Endothelial cell of umbilical vein (primary cell): ENCODE measurements around the gene SMAD3. TPM values are rescaled to one million over a fixed set of nuclear protein-coding genes. Genes with fewer than 3 reads are reported as not detected.

Source experiments
- BruUV-seq: library from RNA; stranded (reverse); fragments of 400-500 nt; replicated peaks from 2 replicates; lab custom pipeline; 2021; lab: Mats Ljungman, UMichigan
- CTCF ChIA-PET: fragments of 300-600, 350-600 bp; sonication (Branson Sonifier 250); formaldehyde crosslinking; loops from one replicate; lab custom pipeline; 2021; ENCODE audit warnings: antibody characterized with exemption, inconsistent platforms; lab: Charles Lee
- POLR2A ChIA-PET: fragments of 300-600, 350-600 bp; sonication (Branson Sonifier 250); formaldehyde crosslinking; loops from one replicate; lab custom pipeline; 2021; ENCODE audit warnings: antibody characterized with exemption, inconsistent platforms; lab: Charles Lee
- DNase-seq: peaks from one replicate; pipeline ENCODE4 v3.0.0-alpha.2; 2011; ENCODE audit warnings: low read depth, low spot score
- FAIRE-seq: peaks from 2 replicates; lab custom pipeline; 2011; peaks lifted over from hg19 to GRCh38; lab: Jason Lieb, UNC
- H2AFZ ChIP-seq: 2 replicates; pipeline ENCODE4 v1.6.0; 2012; ENCODE audit warnings: low read depth, low read length, control low read depth, inconsistent platforms
- H3K27ac ChIP-seq: 2 replicates; pipeline ENCODE4 v1.5.1; 2011; ENCODE audit warnings: low read depth, mild to moderate bottlenecking, control low read depth, low read length, moderate library complexity; ENCODE audit not compliant: insufficient read depth
- H3K27me3 ChIP-seq, 2 experiments: 2 replicates each; pipeline versions ENCODE4 v1.6.0 to v1.6.1; 2011; ENCODE audit warnings: low read length in 2 of 2, mixed read lengths in 1 of 2; ENCODE audit not compliant: control insufficient read depth in 2 of 2, insufficient read depth in 2 of 2
- H3K36me3 ChIP-seq, 2 experiments: 2 replicates in 1 of 2; 3 replicates in 1 of 2; pipeline ENCODE4 v1.5.1; 2011; ENCODE audit warnings: low read length in 2 of 2, mild to moderate bottlenecking in 1 of 2, moderate library complexity in 1 of 2; ENCODE audit not compliant: control insufficient read depth in 2 of 2, insufficient read depth in 2 of 2; ENCODE audit errors: extremely low read depth in 1 of 2
- H3K4me1 ChIP-seq: 3 replicates; pipeline ENCODE4 v1.5.1; 2011; ENCODE audit warnings: mild to moderate bottlenecking, low read length; ENCODE audit not compliant: control insufficient read depth, insufficient read depth; ENCODE audit errors: extremely low read depth
- H3K4me2 ChIP-seq: 2 replicates; pipeline ENCODE4 v1.6.1; 2011; ENCODE audit warnings: low read length, control low read depth, mixed read lengths; ENCODE audit not compliant: insufficient read depth
- H3K4me3 ChIP-seq, 3 experiments: fragments of 200-600 bp in 1 of 3; sonication (generic), shearing (Covaris generic) in 1 of 3; replicated peaks in 1 of 3; 2 replicates each; pipeline ENCODE4 v1.5.1; 2011 to 2016; ENCODE audit warnings: control low read depth in 3 of 3, low read length in 3 of 3, mild to moderate bottlenecking in 2 of 3, inconsistent platforms in 1 of 3, low read depth in 1 of 3, moderate library complexity in 1 of 3; ENCODE audit not compliant: insufficient read depth in 1 of 3
- H3K79me2 ChIP-seq: 2 replicates; pipeline ENCODE4 v1.6.0; 2012; ENCODE audit warnings: low read length, inconsistent platforms; ENCODE audit not compliant: control insufficient read depth, insufficient read depth
- H3K9ac ChIP-seq: replicated peaks from 2 replicates; pipeline ENCODE3; 2011; ENCODE audit warnings: low read length, control low read depth; ENCODE audit not compliant: insufficient read depth; ENCODE audit errors: extremely low read depth
- H3K9me1 ChIP-seq: replicated peaks from 3 replicates; pipeline ENCODE4 v1.6.0; 2011; ENCODE audit warnings: mild to moderate bottlenecking, low read length; ENCODE audit not compliant: control insufficient read depth, insufficient read depth; ENCODE audit errors: extremely low read depth
- H3K9me3 ChIP-seq: replicated peaks from 2 replicates; pipeline ENCODE4 v1.5.1; 2012; ENCODE audit warnings: low read length, inconsistent platforms; ENCODE audit not compliant: control insufficient read depth, insufficient read depth
- H4K20me1 ChIP-seq: replicated peaks from 2 replicates; pipeline ENCODE3; 2011; ENCODE audit warnings: mild to moderate bottlenecking, low read length; ENCODE audit not compliant: control insufficient read depth, insufficient read depth; ENCODE audit errors: extremely low read depth
- EZH2 ChIP-seq: IDR thresholded peaks from 2 replicates; pipeline ENCODE4 v1.6.1; 2012; ENCODE audit warnings: borderline replicate concordance, low read depth, mild to moderate bottlenecking, moderate library complexity, low read length, inconsistent platforms; ENCODE audit not compliant: severe bottlenecking
- FOS ChIP-seq: IDR thresholded peaks from 2 replicates; pipeline ENCODE4 v1.6.1; 2011; ENCODE audit warnings: mild to moderate bottlenecking, low read length, moderate library complexity, borderline replicate concordance; ENCODE audit not compliant: insufficient read depth
- GATA2 ChIP-seq: IDR thresholded peaks from 2 replicates; pipeline ENCODE4 v1.7.0; 2011; ENCODE audit warnings: low read depth, mild to moderate bottlenecking, moderate library complexity, mixed read lengths, low read length; ENCODE audit not compliant: insufficient read length, insufficient read depth
- JUN ChIP-seq: IDR thresholded peaks from 2 replicates; pipeline ENCODE4 v1.6.1; 2011; ENCODE audit warnings: borderline replicate concordance, low read depth; ENCODE audit not compliant: insufficient read length, insufficient read depth
- MAX ChIP-seq: IDR thresholded peaks from 2 replicates; pipeline ENCODE4 v1.6.1; 2011; ENCODE audit not compliant: insufficient read depth, insufficient read length
- MYC ChIP-seq: IDR thresholded peaks from one replicate; pipeline ENCODE4 v1.6.1; 2011; ENCODE audit warnings: mild to moderate bottlenecking, low read depth, low read length
- POLR2A ChIP-seq: IDR thresholded peaks from 2 replicates; pipeline ENCODE4 v1.6.1; 2012; ENCODE audit warnings: low read depth, mild to moderate bottlenecking, control low read depth, low read length
- POLR2AphosphoS5 ChIP-seq: IDR thresholded peaks from 2 replicates; pipeline ENCODE4 v1.6.1; 2012; ENCODE audit warnings: low read depth, mild to moderate bottlenecking, control low read depth, low read length, moderate library complexity; ENCODE audit not compliant: insufficient read depth
- dilution Hi-C: fragments of 300-500 bp; cut with MboI; formaldehyde crosslinking; loops from one replicate; pipeline ENCODE4 v1.15.0; 2019; ENCODE audit warnings: low sequenced_read_pairs; ENCODE audit not compliant: extremely low pct_ligation_motif_present
- intact Hi-C: fragments of 100-400 bp; cut with micrococcal nuclease; formaldehyde crosslinking; loops from one replicate; pipeline ENCODE4 v1.10.0; 2022
- polyA plus RNA-seq, 4 experiments: library from polyadenylated mRNA; depleted of rRNA in 3 of 4; stranded (reverse) in 3 of 4; unstranded in 1 of 4; fragments of >200 nt; gene quantifications; 2 replicates each; pipeline versions ENCODE4 v1.2.1 to v1.2.3, GENCODE V29; 2011 to 2012; ENCODE audit warnings: missing spikeins in 1 of 4
- total RNA-seq: library from RNA; stranded (reverse); gene quantifications from 2 replicates; pipeline ENCODE4 v1.2.3, GENCODE V29; 2021
- TF ChIP-seq, protein P1 (sequence below), 2 donors: IDR thresholded peaks; 1 replicate in 1 of 2; 2 replicates in 1 of 2; pipeline ENCODE4 v1.5.1; 2011; ENCODE audit warnings: low read length in 2 of 2, mild to moderate bottlenecking in 2 of 2, moderate library complexity in 2 of 2, control low read depth in 1 of 2, inconsistent platforms in 1 of 2, low read depth in 1 of 2; ENCODE audit not compliant: insufficient read depth in 1 of 2; ENCODE audit errors: extremely low read depth in 1 of 2

Gene SMAD3
- total and polyA plus RNA-seq, 2 donors (not counting 3 experiments of a cell fraction or from before 2014, with no cell fraction given): 56.4 to 88.2 TPM

DNA sequence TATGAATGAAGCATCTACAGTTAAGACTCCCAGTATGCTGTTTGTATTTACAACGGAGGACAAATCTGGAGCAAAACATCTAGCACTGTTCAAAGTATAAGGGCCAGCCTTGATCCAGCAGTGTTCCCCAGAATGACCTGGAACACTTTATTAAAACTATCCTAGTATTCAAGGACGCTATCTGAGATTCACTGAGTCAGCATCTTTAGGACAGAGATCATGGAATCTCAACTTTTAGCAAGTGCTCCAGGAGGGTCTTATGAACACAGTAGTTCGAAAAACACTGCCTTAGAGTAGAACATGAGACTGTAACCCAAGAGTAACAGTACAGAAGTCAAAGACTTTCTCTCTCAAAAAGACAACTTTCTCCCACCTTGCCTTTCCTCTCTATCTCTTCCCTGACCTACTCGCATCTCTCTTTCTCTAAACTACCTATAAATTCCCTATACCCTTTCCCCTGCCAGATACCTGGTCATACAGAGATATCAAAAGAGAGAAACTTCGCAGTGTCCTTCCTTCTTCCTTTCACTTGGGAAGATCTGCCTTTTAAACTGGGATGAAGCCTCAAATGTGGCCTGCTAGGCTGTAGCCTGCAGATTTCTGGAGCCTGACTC lies 145.3 kb downstream of the SMAD3 start:
- H3K9me1 ChIP-seq: no peaks in the 10 kb centered on the region
- H3K9ac ChIP-seq: no peak overlapping the region
- H3K4me3 ChIP-seq: no peak overlapping the region
- DNase-seq (no peak), FAIRE-seq (no peak)
- CTCF ChIA-PET: no interaction called here
- H2AFZ ChIP-seq: no peak overlapping the region
- POLR2A ChIA-PET: no interaction called here
- no peak overlapping the region for H3K4me2 ChIP-seq
- H3K36me3 ChIP-seq: no peaks in the 10 kb centered on the region
- no peaks in the 10 kb centered on the region for H4K20me1 ChIP-seq
- intact Hi-C loops: no loop called here
- no peaks in the 10 kb centered on the region for H3K27me3 ChIP-seq
- no peaks in the 10 kb centered on the region for H3K4me1 ChIP-seq
- H3K79me2 ChIP-seq: no peaks in the 10 kb centered on the region
- H3K9me3 ChIP-seq: no peaks in the 10 kb centered on the region
- TF ChIP-seq MAX: no peak
- no peak for TF ChIP-seq MYC
- no peak for TF ChIP-seq FOS
- TF ChIP-seq JUN: no peak
- TF ChIP-seq, protein P1, sequence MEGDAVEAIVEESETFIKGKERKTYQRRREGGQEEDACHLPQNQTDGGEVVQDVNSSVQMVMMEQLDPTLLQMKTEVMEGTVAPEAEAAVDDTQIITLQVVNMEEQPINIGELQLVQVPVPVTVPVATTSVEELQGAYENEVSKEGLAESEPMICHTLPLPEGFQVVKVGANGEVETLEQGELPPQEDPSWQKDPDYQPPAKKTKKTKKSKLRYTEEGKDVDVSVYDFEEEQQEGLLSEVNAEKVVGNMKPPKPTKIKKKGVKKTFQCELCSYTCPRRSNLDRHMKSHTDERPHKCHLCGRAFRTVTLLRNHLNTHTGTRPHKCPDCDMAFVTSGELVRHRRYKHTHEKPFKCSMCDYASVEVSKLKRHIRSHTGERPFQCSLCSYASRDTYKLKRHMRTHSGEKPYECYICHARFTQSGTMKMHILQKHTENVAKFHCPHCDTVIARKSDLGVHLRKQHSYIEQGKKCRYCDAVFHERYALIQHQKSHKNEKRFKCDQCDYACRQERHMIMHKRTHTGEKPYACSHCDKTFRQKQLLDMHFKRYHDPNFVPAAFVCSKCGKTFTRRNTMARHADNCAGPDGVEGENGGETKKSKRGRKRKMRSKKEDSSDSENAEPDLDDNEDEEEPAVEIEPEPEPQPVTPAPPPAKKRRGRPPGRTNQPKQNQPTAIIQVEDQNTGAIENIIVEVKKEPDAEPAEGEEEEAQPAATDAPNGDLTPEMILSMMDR (IDR thresholded peaks at IDR 0.05; ENCODE audit: extremely low read depth in 1 of 2, insufficient read depth in 1 of 2, low read depth in 1 of 2, low read length in 2 of 2): no peak
- no peak for TF ChIP-seq POLR2A
- no peak for TF ChIP-seq POLR2AphosphoS5
- TF ChIP-seq GATA2: no peak
- no peak for TF ChIP-seq EZH2
- dilution Hi-C loops: no loop called here
- no peak overlapping the region for H3K27ac ChIP-seq
- BruUV-seq: no TSS peak
